IMR-90 (cell line): ENCODE measurements around the gene NAV2.

Source experiments
- BHLHE40 ChIP-seq: fragments of 150-350 bp; IDR thresholded peaks from 2 replicates; pipeline ENCODE4 v1.6.1; 2016; ENCODE audit warnings: mild to moderate bottlenecking, low read depth, low read length
- FOS ChIP-seq: fragments of 150-350 bp; IDR thresholded peaks from 2 replicates; pipeline ENCODE4 v1.6.1; 2016; ENCODE audit warnings: low read depth, low read length
- MAFK ChIP-seq: IDR thresholded peaks from 2 replicates; pipeline ENCODE4 v1.6.1; 2012; ENCODE audit warnings: low read depth, low read length, improper control_type of control experiment
- MAZ ChIP-seq: IDR thresholded peaks from 2 replicates; pipeline ENCODE4 v1.6.1; 2012; ENCODE audit warnings: low read depth, mild to moderate bottlenecking, low read length, improper control_type of control experiment, moderate library complexity, borderline replicate concordance
- MXI1 ChIP-seq: IDR thresholded peaks from 2 replicates; pipeline ENCODE4 v1.6.1; 2012; ENCODE audit warnings: low read depth, mild to moderate bottlenecking, low read length, moderate library complexity, borderline replicate concordance
- NFE2L2 ChIP-seq: fragments of 150-350 bp; IDR thresholded peaks from 2 replicates; pipeline ENCODE4 v1.6.1; 2016; ENCODE audit warnings: low read depth, mild to moderate bottlenecking, low read length
- POLR2A ChIP-seq: IDR thresholded peaks from 2 replicates; pipeline ENCODE4 v1.6.1; 2012; ENCODE audit warnings: mild to moderate bottlenecking, low read depth, low read length
- RAD21 ChIP-seq: IDR thresholded peaks from 2 replicates; pipeline ENCODE4 v1.6.1; 2012; ENCODE audit warnings: low read length, improper control_type of control experiment
- RCOR1 ChIP-seq: IDR thresholded peaks from 2 replicates; pipeline ENCODE4 v1.6.1; 2012; ENCODE audit warnings: mild to moderate bottlenecking, low read length, improper control_type of control experiment; ENCODE audit not compliant: insufficient replicate concordance
- RFX5 ChIP-seq: IDR thresholded peaks from 2 replicates; pipeline ENCODE4 v1.8.0; 2012; ENCODE audit warnings: low read depth, mild to moderate bottlenecking, low read length, moderate library complexity
- SMC3 ChIP-seq: fragments of 150-350 bp; IDR thresholded peaks from 2 replicates; pipeline ENCODE4 v1.6.1; 2016; ENCODE audit warnings: low read depth, mild to moderate bottlenecking, antibody characterized with exemption, low read length, moderate library complexity
- TF ChIP-seq, protein P1 (sequence below): fragments of 150-350 bp; IDR thresholded peaks from 2 replicates; pipeline ENCODE4 v1.6.1; 2017; ENCODE audit warnings: mild to moderate bottlenecking, antibody characterized with exemption, low read length, low read depth
- TF ChIP-seq, protein P2 (sequence below): conservative IDR thresholded peaks from 2 replicates; pipeline ENCODE4 v1.5.1; 2012; ENCODE audit warnings: mild to moderate bottlenecking, low read depth, low read length, improper control_type of control experiment
- TF ChIP-seq, protein P3 (sequence below): fragments of 150-350 bp; IDR thresholded peaks from 2 replicates; pipeline ENCODE4 v1.6.1; 2016; ENCODE audit warnings: low read depth, mild to moderate bottlenecking, low read length, moderate library complexity, borderline replicate concordance

DNA sequence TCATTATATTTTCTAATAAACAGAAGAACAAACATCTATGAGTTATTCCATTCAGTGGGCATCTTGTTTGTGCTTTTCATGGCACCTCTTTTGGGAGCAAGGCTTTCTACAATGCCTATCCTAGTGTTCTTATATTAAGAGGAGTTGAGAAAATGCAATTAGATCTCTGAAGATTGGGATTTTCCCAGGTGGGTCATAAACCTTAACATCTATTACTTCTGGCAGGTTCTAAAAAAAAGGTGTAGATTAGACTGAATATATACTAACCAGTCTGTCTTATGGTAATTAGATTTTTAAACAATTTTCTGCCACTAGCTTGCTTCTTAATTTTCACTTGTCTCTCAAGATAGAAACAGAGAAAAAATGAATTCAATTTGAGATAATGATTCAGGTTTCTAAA, 128.3 kb downstream of the NAV2 start:
- TF ChIP-seq FOS: no peak
- TF ChIP-seq, protein P1, sequence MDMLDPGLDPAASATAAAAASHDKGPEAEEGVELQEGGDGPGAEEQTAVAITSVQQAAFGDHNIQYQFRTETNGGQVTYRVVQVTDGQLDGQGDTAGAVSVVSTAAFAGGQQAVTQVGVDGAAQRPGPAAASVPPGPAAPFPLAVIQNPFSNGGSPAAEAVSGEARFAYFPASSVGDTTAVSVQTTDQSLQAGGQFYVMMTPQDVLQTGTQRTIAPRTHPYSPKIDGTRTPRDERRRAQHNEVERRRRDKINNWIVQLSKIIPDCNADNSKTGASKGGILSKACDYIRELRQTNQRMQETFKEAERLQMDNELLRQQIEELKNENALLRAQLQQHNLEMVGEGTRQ: no peak
- TF ChIP-seq, protein P2, sequence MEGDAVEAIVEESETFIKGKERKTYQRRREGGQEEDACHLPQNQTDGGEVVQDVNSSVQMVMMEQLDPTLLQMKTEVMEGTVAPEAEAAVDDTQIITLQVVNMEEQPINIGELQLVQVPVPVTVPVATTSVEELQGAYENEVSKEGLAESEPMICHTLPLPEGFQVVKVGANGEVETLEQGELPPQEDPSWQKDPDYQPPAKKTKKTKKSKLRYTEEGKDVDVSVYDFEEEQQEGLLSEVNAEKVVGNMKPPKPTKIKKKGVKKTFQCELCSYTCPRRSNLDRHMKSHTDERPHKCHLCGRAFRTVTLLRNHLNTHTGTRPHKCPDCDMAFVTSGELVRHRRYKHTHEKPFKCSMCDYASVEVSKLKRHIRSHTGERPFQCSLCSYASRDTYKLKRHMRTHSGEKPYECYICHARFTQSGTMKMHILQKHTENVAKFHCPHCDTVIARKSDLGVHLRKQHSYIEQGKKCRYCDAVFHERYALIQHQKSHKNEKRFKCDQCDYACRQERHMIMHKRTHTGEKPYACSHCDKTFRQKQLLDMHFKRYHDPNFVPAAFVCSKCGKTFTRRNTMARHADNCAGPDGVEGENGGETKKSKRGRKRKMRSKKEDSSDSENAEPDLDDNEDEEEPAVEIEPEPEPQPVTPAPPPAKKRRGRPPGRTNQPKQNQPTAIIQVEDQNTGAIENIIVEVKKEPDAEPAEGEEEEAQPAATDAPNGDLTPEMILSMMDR: no peak
- no peak for TF ChIP-seq POLR2A
- TF ChIP-seq SMC3: no peak
- no peak for TF ChIP-seq NFE2L2
- TF ChIP-seq MAZ: no peak
- TF ChIP-seq MXI1: no peak
- TF ChIP-seq, protein P3, sequence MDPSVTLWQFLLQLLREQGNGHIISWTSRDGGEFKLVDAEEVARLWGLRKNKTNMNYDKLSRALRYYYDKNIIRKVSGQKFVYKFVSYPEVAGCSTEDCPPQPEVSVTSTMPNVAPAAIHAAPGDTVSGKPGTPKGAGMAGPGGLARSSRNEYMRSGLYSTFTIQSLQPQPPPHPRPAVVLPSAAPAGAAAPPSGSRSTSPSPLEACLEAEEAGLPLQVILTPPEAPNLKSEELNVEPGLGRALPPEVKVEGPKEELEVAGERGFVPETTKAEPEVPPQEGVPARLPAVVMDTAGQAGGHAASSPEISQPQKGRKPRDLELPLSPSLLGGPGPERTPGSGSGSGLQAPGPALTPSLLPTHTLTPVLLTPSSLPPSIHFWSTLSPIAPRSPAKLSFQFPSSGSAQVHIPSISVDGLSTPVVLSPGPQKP: no peak
- TF ChIP-seq RCOR1: no peak
- no peak for TF ChIP-seq RFX5
- TF ChIP-seq RAD21: no peak
- TF ChIP-seq BHLHE40: no peak
- no peak for TF ChIP-seq MAFK
